CD8-positive, alpha-beta memory T cell (primary cell): ENCODE data around the gene RPS2. TPM values are rescaled to one million over a fixed set of nuclear protein-coding genes. Genes with fewer than 3 reads are reported as not detected.
"Not testable (repeated sequence)": the region's sequence is repeated elsewhere in the genome, so short reads cannot be mapped to it uniquely, and the experiment has no call there.

Source experiments
- CTCF ChIA-PET: fragments of 350-600 bp; sonication (Branson Sonifier 250); formaldehyde crosslinking; loops from one replicate; lab custom pipeline; 2021; ENCODE audit warnings: antibody characterized with exemption; lab: Charles Lee
- POLR2A ChIA-PET: fragments of 350-600 bp; sonication (Branson Sonifier 250); formaldehyde crosslinking; loops from one replicate; lab custom pipeline; 2021; ENCODE audit warnings: antibody characterized with exemption; lab: Charles Lee
- DNase-seq, 5 donors: peaks; one replicate each; pipeline versions ENCODE4 v3.0.0 to v3.0.0-alpha.2; 2020 to 2022; ENCODE audit warnings: mixed read lengths in 1 of 5
- H3K27ac ChIP-seq: one replicate; pipeline ENCODE4 v1.7.0; 2013; ENCODE audit warnings: low read depth, mild to moderate bottlenecking, low read length, moderate library complexity
- H3K27me3 ChIP-seq: 2 replicates; pipeline ENCODE4 v1.7.0; 2013; ENCODE audit warnings: low read length, mild to moderate bottlenecking; ENCODE audit not compliant: insufficient read depth, poor library complexity, severe bottlenecking
- H3K36me3 ChIP-seq: 2 replicates; pipeline ENCODE4 v1.7.0; 2013; ENCODE audit warnings: mild to moderate bottlenecking, low read length, moderate library complexity; ENCODE audit not compliant: insufficient read depth
- H3K4me1 ChIP-seq: 2 replicates; pipeline ENCODE4 v1.7.0; 2013; ENCODE audit warnings: mild to moderate bottlenecking, low read length, moderate library complexity; ENCODE audit not compliant: insufficient read depth
- H3K4me3 ChIP-seq: 2 replicates; pipeline ENCODE4 v1.7.0; 2013; ENCODE audit warnings: mild to moderate bottlenecking, low read length
- H3K9me3 ChIP-seq: 2 replicates; pipeline ENCODE4 v1.7.0; 2013; ENCODE audit warnings: mild to moderate bottlenecking, low read length
- H3K27ac Mint-ChIP-seq, 8 donors: one replicate each; pipeline ENCODE4 v1.8.0; 2020 to 2021; ENCODE audit warnings: mixed read lengths in 8 of 8, mild to moderate bottlenecking in 6 of 8, inconsistent platforms in 3 of 8, moderate library complexity in 3 of 8
- H3K27me3 Mint-ChIP-seq, 2 donors: one replicate each; pipeline ENCODE4 v1.8.0; 2020 to 2021; ENCODE audit warnings: mixed read lengths in 2 of 2, mild to moderate bottlenecking in 1 of 2, moderate library complexity in 1 of 2
- H3K36me3 Mint-ChIP-seq, 3 donors: one replicate each; pipeline ENCODE4 v1.8.0; 2020 to 2021; ENCODE audit warnings: mixed read lengths in 3 of 3, inconsistent platforms in 1 of 3, mild to moderate bottlenecking in 1 of 3
- H3K4me1 Mint-ChIP-seq, 3 donors: one replicate each; pipeline ENCODE4 v1.8.0; 2020 to 2021; ENCODE audit warnings: mixed read lengths in 3 of 3, inconsistent platforms in 1 of 3, mild to moderate bottlenecking in 1 of 3
- H3K4me3 Mint-ChIP-seq, 7 donors: one replicate each; pipeline ENCODE4 v1.8.0; 2020 to 2021; ENCODE audit warnings: mixed read lengths in 7 of 7, mild to moderate bottlenecking in 6 of 7, moderate library complexity in 4 of 7, inconsistent platforms in 2 of 7
- H3K9me3 Mint-ChIP-seq, 5 donors: one replicate each; pipeline ENCODE4 v1.8.0; 2020 to 2022; ENCODE audit warnings: mixed read lengths in 5 of 5, mild to moderate bottlenecking in 3 of 5, moderate library complexity in 2 of 5, inconsistent platforms in 1 of 5
- polyA plus RNA-seq: library from polyadenylated mRNA; unstranded; fragments of 300-500 nt; fragmentation: Illumina TruSeq; gene quantifications from one replicate; pipeline ENCODE4 v1.2.3, GENCODE V29; 2021
- total RNA-seq, 2 experiments: library from RNA; stranded (reverse); gene quantifications; one replicate each; pipeline ENCODE4 v1.2.3, GENCODE V29; 2021

RPS2 gene
- total and polyA plus RNA-seq, 3 experiments from 2014 or later: 5,023 to 5,213 (median 5,049) TPM

- ChIA-PET CTCF (interaction anchor here (0.8 to 2.6 kb wide), 6 partner anchors 9 to 44 kb away, joined by 3 to 7 read pairs (median 4); partner anchors contain the start of genes MSRB1 and TBL3), POLR2A (interaction anchor here (0.6 to 2.7 kb wide), 3 partner anchors 12 to 30 kb away, joined by 6 to 17 read pairs (median 6); partner anchors contain the start of genes MSRB1 and TBL3)
- Histone ChIP-seq H3K27ac (peak within 1 kb of the TSS; percentile 73), H3K27me3 (no peaks in the 10 kb centered on the region), H3K36me3 (peaks cover 24% of the 10 kb centered on the region), H3K9me3 (no peaks in the 10 kb centered on the region), H3K4me1 (peaks cover 48% of the 10 kb centered on the region), H3K4me3 (peak within 1 kb of the TSS; percentile 78)
- H3K27me3 Mint-ChIP-seq: peaks cover 0 to 1% of the 10 kb centered on the region in 2 donors
- H3K27ac Mint-ChIP-seq: peak within 1 kb of the TSS; percentile 68 to 99 (median 91)
- H3K9me3 Mint-ChIP-seq: no peaks in the 10 kb centered on the region
- peak; percentile 83 to 92 (median 87) for DNase-seq
- H3K4me1 Mint-ChIP-seq: peaks cover 38 to 49% (median 43%) of the 10 kb centered on the region in 3 donors
- peaks cover 0 to 42% (median 8%) of the 10 kb centered on the region in 3 donors for H3K36me3 Mint-ChIP-seq
- peak within 1 kb of the TSS; percentile 78 to 96 (median 89) for H3K4me3 Mint-ChIP-seq
These were observed 5.2 kb downstream of the RPS2 start, which contains the start of gene NDUFB10 for GRCh38 chr16:1959269-1960039. TSS of gene NDUFB10 (plus strand) at chr16:1959538. CDS start at chr16:1959625, 87 bp downstream.

DNA sequence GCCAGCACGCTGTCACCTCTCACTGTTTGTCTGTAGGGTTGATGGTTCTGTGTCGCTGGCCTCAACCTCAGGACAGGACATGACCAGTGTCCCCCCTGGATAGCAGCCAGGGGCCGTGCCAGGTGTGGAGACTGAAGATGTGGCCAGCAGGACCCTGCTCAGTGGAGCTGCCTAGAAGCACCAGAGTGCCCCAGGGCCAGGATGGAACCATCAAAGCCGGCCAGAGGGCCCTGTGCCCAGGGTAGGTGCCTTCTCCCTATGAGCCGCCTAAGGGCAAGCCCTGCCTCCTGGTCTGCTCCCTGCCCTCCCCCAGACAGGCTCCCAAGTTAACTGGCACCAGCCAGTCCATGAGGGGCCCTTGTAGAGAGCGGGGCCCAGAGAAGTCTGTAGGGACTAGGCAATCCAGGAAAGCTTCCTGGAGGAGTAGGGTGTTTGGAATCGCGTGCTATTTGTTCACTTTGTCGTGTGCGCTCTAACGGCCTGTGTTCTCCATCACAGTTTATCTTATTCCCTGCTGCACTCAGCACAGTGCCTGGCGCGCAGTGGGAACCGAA lies 5.8 kb downstream of the RPS2 start:
- no peaks in the 10 kb centered on the region for H3K9me3 Mint-ChIP-seq
- Histone ChIP-seq H3K4me1 (peaks cover 44% of the 10 kb centered on the region), H3K9me3 (no peaks in the 10 kb centered on the region), H3K36me3 (peaks cover 22% of the 10 kb centered on the region), H3K27me3 (no peaks in the 10 kb centered on the region), H3K4me3 (peak overlapping the region; percentile 78), H3K27ac (peak overlapping the region; percentile 73)
- H3K4me3 Mint-ChIP-seq: peak overlapping the region in 6 of 7 donors; percentile 78 to 91 (median 88)
- H3K27ac Mint-ChIP-seq: peak overlapping the region in 4 of 8 donors; percentile 68 to 98 (median 80)
- peaks cover 0 to 37% (median 8%) of the 10 kb centered on the region in 3 donors for H3K36me3 Mint-ChIP-seq
- H3K4me1 Mint-ChIP-seq: peaks cover 34 to 44% (median 39%) of the 10 kb centered on the region in 3 donors
- H3K27me3 Mint-ChIP-seq: peaks cover 0 to 1% of the 10 kb centered on the region in 2 donors
- POLR2A ChIA-PET: interaction anchor here (0.8 kb wide), 1 partner anchor 13 kb away, joined by 4 read pairs; the partner anchor contains the start of gene TBL3
- DNase-seq: no peak
- CTCF ChIA-PET: interaction anchor here (1.0 to 2.6 kb wide), 4 partner anchors 12 to 45 kb away, joined by 4 to 7 read pairs (median 6); partner anchors contain the start of genes MSRB1 and TBL3

GRCh38 chr16:1958143-1958491 lies 6.5 kb downstream of the RPS2 start:
- H3K4me1 Mint-ChIP-seq: peaks cover 27 to 38% (median 32%) of the 10 kb centered on the region in 3 donors
- not testable (repeated sequence) for H3K9me3 Mint-ChIP-seq, H3K27me3 ChIP-seq, DNase-seq, H3K4me3 ChIP-seq, H3K9me3 ChIP-seq, H3K27me3 Mint-ChIP-seq, H3K27ac ChIP-seq, H3K27ac Mint-ChIP-seq
- Histone ChIP-seq H3K4me1 (peaks cover 38% of the 10 kb centered on the region), H3K36me3 (peaks cover 18% of the 10 kb centered on the region)
- H3K4me3 Mint-ChIP-seq: peak overlapping the region in 1 of 7 donors; percentile 18
- POLR2A ChIA-PET: interaction anchor here (0.8 kb wide), 1 partner anchor 14 kb away, joined by 4 read pairs; the partner anchor contains the start of gene TBL3
- CTCF ChIA-PET: interaction anchor here (1.1 to 2.6 kb wide), 3 partner anchors 12 to 29 kb away, joined by 3 to 7 read pairs (median 6); partner anchors contain the start of gene MSRB1
- H3K36me3 Mint-ChIP-seq: peaks cover 0 to 30% (median 6%) of the 10 kb centered on the region in 3 donors

- CTCF ChIA-PET: interaction anchor here (1.1 to 2.6 kb wide), 3 partner anchors 11 to 29 kb away, joined by 3 to 7 read pairs (median 6); partner anchors contain the start of gene MSRB1
- not testable (repeated sequence) for DNase-seq, H3K9me3 ChIP-seq, H3K27me3 Mint-ChIP-seq, H3K9me3 Mint-ChIP-seq, H3K27ac ChIP-seq, H3K27me3 ChIP-seq, H3K4me3 ChIP-seq
- Mint-ChIP-seq H3K4me3 (peak overlapping the region in 1 of 7 donors; percentile 18), H3K4me1 (peaks cover 23 to 32% (median 27%) of the 10 kb centered on the region in 3 donors), H3K36me3 (peaks cover 0 to 25% (median 6%) of the 10 kb centered on the region in 3 donors), H3K27ac (peak overlapping the region in 1 of 8 donors; percentile 38)
- POLR2A ChIA-PET: interaction anchor here (0.7 kb wide), 1 partner anchor 175 kb away, joined by 5 read pairs; the partner anchor contains the start of gene NUBP2
- peaks cover 13% of the 10 kb centered on the region for H3K36me3 ChIP-seq
- H3K4me1 ChIP-seq: peaks cover 33% of the 10 kb centered on the region
These were observed 7.0 kb downstream of the RPS2 start for GRCh38 chr16:1957434-1958142.

DNA sequence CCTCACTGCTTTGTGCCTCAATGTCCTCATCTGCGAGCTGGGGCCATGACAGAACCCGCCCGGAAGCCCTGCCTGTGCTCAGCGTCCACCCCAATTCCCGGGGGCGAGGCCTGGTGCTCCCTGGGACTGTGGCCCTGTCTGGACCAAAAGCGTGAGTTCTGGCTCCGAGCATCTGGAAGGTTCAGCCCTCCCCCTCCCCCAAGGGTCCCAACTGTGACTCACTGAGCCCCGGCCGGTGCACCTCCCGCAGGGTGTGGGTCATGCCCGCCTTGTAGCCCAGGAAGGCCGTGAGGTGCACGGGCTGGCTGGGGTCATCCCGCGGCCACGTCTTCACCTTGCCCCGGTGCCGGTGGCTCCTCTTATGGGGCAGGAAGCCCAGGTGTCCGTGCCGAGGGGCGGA lies 10.9 kb downstream of the RPS2 start:
- H3K4me3 ChIP-seq: no peak overlapping the region
- no peak overlapping the region for H3K27ac ChIP-seq
- no peaks in the 10 kb centered on the region for H3K4me1 Mint-ChIP-seq
- no peaks in the 10 kb centered on the region for H3K36me3 Mint-ChIP-seq
- H3K9me3 ChIP-seq: no peaks in the 10 kb centered on the region
- H3K4me3 Mint-ChIP-seq: no peak overlapping the region
- no peaks in the 10 kb centered on the region for H3K36me3 ChIP-seq
- peaks cover under 1% of the 10 kb centered on the region for H3K4me1 ChIP-seq
- no peaks in the 10 kb centered on the region for H3K9me3 Mint-ChIP-seq
- no peaks in the 10 kb centered on the region for H3K27me3 ChIP-seq
- H3K27me3 Mint-ChIP-seq: no peaks in the 10 kb centered on the region
- ChIA-PET POLR2A (no interaction called here), CTCF (no interaction called here)
- DNase-seq: no peak
- no peak overlapping the region for H3K27ac Mint-ChIP-seq

- Mint-ChIP-seq H3K4me3 (no peak overlapping the region), H3K36me3 (no peaks in the 10 kb centered on the region), H3K27me3 (no peaks in the 10 kb centered on the region), H3K9me3 (no peaks in the 10 kb centered on the region), H3K4me1 (no peaks in the 10 kb centered on the region), H3K27ac (no peak overlapping the region)
- Histone ChIP-seq H3K27me3 (no peaks in the 10 kb centered on the region), H3K36me3 (no peaks in the 10 kb centered on the region), H3K9me3 (no peaks in the 10 kb centered on the region), H3K4me3 (no peak overlapping the region), H3K4me1 (no peaks in the 10 kb centered on the region), H3K27ac (no peak overlapping the region)
- CTCF ChIA-PET: no interaction called here
- POLR2A ChIA-PET: no interaction called here
- DNase-seq: no peak
These were observed 14.1 kb downstream of the RPS2 start for GRCh38 chr16:1950559-1950958.

DNA sequence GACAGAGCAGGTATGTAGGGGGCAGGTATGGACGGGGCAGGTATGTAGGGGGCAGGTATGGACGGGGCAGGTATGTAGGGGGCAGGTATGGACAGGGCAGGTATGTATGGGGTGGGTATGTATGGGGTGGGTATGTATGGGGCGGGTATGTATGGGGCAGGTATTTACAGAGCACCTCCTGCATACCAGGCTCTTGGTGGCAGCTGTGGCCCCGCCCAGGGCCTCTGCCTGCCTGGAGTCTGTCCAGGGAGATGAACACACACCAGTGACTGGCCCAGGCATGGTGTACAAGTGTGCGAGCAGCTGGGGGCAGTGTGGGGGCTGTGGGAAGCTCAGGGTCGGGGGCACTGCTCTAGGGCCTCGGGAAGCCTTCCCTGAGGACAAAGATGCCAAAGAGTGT lies 14.6 kb downstream of the RPS2 start:
- no peaks in the 10 kb centered on the region for H3K27me3 ChIP-seq
- no peaks in the 10 kb centered on the region for H3K9me3 Mint-ChIP-seq
- no peaks in the 10 kb centered on the region for H3K4me1 Mint-ChIP-seq
- H3K9me3 ChIP-seq: no peaks in the 10 kb centered on the region
- H3K27ac ChIP-seq: no peak overlapping the region
- no peaks in the 10 kb centered on the region for H3K36me3 Mint-ChIP-seq
- no peaks in the 10 kb centered on the region for H3K36me3 ChIP-seq
- no peaks in the 10 kb centered on the region for H3K4me1 ChIP-seq
- no peak for DNase-seq
- no peaks in the 10 kb centered on the region for H3K27me3 Mint-ChIP-seq
- CTCF ChIA-PET: no interaction called here
- no peak overlapping the region for H3K27ac Mint-ChIP-seq
- no peak overlapping the region for H3K4me3 Mint-ChIP-seq
- H3K4me3 ChIP-seq: no peak overlapping the region
- POLR2A ChIA-PET: no interaction called here
